ENCODE measurements around the gene EIF4E1B.

Gene EIF4E1B

GRCh38 chr5:176692326-176692725 is 61.9 kb downstream of the EIF4E1B start:
- no peak for DNase-seq (ENCODE audit: low read depth)

GRCh38 chr5:176692839-176693476 is 62.5 kb downstream of the EIF4E1B start:
- DNase-seq (ENCODE audit: low read depth): no peak

GRCh38 chr5:176693477-176693851 is 63.0 kb downstream of the EIF4E1B start:
- no peak for DNase-seq (ENCODE audit: low read depth)

GRCh38 chr5:176694146-176694545 is 63.7 kb downstream of the EIF4E1B start:
- no peak for DNase-seq (ENCODE audit: low read depth)

- DNase-seq (ENCODE audit: low read depth): no peak
Measured at GRCh38 chr5:176694631-176695030, 64.2 kb downstream of the EIF4E1B start.

- DNase-seq (ENCODE audit: low read depth): no peak
Measured at GRCh38 chr5:176695073-176695472, 64.6 kb downstream of the EIF4E1B start.
